Measurements from ENCODE around the gene RPL38.
"Not testable (repeated sequence)": the region's sequence is repeated elsewhere in the genome, so short reads cannot be mapped to it uniquely, and the experiment has no call there.

RPL38 gene

DNA sequence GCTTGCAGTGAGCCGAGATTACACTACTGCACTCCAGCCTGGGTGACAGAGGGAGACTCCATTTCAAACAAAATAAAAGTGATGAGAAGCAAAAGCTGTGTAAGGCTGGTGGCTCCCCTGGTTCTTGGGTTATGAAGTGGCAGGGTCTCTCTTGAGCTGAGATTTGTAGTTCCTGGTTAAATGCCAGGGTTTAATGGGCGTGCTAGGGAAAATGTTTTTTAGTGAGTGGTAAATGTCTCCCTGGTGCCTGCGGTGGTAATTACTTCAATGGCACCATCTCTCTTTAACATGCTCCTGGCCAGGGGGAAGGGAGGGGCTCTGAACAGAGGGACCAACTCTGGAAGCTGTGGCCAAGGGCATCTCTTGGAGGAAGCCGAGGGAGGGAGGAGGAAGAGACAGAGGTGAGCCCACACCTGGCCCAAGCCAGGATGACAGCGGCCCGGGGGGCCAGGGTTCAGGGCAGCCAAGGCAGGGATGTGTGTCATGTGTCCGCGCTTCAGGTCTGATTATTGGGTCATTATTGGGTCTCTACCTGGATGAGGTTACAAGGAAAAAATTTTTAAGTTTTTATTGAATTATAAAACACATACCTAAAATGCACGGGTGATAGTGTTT lies 17.8 kb upstream of the RPL38 start:
- DNase-seq: peak in 1 of 2 experiments; percentile 32

DNA sequence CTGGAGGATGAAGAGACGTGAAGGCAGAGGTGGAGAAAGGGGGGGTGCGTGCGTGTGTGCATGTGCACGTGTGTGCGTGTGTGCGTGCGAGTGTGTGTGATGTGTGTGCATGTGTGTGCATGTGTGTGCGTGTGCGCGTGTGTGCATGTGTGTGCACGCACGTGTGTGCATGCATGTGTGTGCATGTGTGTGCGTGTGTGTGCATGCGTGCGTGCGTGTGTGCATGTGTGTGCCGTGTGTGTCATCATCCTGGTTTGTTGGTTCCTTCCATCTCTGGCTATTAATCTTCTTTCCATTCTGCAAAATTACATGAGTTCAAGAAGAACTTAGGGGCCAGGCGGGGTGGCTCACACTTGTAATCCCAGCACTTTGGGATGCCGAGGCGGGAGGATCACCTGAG lies 17.0 kb upstream of the RPL38 start:
- DNase-seq: no peak

DNA sequence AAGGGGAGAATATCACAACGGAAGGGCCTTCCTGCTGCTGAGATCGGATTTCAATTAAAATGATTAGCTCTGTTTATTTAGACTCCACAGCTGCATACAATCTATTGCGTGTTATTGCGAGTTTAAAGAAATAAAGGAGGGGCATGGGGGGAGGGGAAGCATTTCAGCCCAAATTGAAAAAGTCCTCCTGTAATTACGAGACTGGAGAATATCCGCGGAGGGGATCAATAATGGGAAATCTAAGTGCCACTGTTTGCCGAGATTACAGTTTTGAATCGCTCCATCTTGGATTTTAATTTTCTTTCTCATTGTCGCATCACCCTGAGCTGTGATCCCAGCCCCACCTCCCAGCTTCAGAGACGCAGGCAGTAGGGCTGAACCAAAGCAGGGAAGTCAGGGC lies 15.7 kb upstream of the RPL38 start:
- DNase-seq: peak in 1 of 2 experiments; percentile 65

DNA sequence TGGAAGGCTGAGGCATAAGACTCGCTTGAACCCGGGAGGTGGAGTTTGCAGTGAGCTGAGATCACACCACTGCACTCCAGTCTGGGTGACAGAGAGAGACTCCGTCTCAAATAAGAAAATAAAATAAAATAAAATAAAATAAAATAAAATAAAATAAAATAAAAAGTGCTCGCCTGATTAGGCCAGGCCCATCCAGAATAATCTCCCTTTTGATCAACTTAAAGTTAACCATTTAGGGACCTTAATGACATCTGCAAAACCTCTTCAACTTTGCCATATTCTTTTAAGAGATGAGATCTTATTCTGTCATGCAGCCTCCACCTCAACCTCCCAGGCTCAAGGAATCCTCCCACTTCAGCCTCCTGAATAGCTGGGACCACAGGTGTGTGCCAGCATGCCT lies 14.8 kb upstream of the RPL38 start:
- DNase-seq: not testable (repeated sequence)

DNA sequence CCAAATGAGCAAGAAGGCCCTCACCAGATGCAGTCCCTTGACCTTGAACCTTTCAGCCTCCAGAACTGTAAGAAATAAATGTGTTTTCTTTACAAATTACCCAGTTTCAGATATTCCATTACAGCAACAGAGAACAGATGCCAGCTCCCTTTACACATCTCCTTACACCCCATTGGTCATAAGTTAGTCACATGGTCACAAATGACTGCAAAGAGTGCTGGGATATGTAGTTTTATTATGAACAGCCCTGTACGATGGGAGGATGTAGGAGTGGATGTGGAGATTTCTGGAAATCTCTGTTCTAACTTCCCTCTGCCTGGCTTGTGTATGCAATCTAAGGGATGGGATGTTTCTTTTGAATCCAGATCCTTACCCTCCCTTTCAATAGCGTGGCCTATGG lies 13.3 kb upstream of the RPL38 start:
- peak; percentile 78 to 80 for DNase-seq

DNA sequence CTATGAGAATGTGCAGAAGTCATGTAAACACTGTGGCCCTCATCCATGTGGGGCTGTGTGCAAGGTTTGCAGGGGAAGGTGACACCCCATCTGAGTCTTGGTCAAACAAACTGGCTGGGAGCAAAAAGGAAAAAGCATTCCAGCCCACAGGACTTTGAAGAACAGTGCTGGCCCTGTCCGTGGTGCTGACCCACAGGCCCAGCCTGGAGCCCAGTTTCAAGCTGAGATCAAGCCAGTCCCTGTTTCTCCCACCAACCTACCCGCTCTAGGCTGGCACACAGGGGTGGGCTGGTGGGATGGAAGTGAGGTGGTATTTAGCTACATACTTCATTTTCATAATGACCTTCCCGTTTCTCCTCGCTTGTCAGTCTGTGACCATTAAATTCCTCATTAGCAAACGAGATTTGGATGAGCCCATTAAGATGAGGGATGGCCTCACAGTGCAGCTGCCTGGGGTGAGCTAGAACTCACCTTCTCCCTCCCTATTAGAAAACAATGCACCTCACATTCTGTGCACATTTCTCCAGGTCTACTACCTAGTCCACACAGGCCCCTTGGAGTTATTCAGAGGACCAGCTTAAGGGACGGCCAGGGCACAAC lies 12.6 kb upstream of the RPL38 start:
- peak; percentile 64 to 72 for DNase-seq

DNA sequence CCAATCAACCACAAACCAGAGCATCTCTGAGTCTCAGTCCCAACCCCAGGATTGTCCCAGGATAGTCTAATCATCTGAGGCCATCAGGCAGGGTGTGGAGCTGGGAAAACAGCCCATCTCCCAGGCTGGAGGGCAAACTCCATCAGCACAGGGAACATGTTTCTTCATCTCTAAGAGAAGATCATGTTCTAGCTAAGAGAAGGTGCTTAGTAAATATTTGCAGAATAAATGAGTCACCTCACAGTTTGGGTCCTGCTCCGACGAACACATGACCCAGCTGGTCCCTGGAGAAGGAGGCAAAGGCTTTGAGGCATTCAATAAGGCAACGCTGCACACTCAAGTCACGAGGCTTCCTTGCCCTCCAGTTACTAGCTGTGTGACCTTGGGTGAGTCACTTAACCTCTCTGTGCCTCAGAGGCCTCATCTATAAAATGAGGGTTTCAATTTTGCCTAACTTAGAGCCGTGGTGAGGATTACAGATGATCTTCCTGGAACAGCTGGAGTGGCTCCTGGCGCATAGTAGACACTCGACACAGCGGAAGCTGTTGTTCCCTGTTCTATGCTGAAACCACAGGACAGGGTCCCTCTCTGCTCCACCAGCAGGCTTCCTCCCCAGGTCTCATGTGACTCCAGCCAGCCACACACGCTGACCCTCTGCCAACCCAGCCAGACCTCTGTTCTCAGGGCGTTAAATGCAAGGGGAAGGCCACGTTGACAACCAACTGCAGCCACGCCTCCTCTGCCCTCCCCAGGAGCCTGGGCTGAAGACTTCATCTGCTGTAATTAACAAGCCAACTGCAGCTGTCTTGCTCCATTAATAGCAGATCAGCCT lies 10.3 kb upstream of the RPL38 start:
- DNase-seq: peak; percentile 49 to 77

DNA sequence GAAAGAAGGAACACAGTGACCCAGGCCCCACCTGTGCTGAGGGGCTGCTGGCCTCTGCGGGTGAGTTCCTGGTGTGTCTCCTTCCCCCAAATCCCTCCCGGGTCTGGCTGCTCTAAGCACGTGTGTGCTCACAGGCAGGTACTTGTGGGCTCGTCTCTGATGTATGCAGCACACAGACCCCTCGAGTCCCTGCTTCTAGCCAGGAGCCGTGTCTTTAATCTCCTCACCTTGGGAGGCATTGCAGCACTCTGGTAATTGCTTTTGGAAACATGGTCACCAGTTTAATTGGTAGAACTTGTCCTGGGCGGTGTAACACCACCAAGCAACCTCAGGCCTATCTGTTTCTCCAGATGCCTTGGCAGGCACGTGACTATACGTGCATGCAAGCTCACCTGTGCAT lies 8.8 kb upstream of the RPL38 start:
- DNase-seq: no peak

DNA sequence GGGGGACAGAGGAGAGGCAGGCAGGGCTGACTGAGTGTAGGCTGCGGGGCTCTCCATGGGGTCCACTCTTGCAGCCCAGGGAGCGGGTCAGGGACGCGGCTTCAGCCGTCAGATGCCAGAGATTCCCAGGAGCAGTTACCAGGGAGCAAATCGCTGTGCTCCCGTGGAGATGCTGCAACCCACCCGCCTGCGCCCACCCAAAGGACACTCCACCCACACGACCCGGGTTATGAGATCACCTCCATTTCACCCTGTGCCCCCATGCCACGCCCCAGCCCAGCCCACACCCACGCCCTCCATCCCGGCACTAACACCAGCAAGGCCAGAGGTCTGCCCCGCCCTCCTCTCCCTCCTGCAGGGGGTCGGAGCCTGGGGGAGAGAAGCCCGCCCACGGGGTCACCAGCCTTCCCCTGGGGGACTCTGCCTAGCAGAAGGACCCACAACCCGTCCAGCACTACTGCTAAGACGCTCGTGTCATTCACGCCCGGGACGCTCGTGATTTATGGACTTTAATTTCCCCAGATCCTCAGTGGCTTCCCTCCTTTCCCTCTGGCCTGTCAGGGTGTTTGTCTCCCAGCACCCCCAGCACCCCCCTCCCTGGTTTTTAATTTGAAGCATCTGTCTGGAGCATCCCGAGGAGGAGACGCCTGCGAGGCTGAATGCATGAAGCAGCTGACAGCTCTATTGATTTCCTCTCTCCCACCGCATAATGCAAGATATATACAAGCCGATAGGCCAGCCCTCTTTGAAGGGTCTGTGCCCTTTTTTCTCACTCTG lies 6.7 kb upstream of the RPL38 start:
- no peak for DNase-seq

DNA sequence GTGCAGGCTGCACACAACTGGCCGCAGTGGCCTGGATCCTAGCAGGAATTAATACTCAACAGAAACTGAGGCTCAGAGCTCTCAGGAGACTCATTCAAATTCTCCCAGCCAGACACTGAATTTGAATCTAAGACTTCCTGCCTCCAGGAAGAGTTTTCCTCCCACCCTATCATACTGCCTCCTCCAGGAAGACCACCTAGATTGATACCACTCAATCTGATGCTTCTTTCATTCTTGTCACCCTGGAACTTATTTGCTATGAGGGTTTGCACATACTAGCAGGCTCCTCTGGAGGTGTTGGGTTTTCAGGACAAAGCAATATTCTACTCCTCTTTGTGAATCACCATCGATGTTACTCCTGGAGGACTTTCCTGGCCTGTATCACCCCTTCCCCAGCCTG lies 5.7 kb upstream of the RPL38 start:
- no peak for DNase-seq

DNA sequence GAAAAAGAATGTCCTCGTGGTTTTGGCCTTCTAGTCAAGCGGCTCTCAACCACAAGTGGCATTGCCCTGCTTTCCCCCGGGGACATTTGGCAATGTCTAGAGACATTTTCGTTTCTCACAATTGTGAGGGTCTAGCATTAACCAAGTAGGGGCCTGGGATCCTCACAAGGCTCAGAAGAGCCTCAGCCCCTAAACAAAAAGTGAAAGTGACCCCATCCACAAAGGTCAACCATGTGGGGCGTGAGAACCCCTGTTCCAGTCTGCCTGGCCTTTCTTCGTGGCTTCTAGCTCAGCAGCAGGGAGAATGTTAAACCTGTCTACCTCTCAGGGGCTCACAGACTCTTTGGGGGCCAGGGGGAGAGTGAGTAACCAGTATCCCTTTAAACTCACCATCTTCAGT lies 4.8 kb upstream of the RPL38 start:
- no peak for DNase-seq

DNA sequence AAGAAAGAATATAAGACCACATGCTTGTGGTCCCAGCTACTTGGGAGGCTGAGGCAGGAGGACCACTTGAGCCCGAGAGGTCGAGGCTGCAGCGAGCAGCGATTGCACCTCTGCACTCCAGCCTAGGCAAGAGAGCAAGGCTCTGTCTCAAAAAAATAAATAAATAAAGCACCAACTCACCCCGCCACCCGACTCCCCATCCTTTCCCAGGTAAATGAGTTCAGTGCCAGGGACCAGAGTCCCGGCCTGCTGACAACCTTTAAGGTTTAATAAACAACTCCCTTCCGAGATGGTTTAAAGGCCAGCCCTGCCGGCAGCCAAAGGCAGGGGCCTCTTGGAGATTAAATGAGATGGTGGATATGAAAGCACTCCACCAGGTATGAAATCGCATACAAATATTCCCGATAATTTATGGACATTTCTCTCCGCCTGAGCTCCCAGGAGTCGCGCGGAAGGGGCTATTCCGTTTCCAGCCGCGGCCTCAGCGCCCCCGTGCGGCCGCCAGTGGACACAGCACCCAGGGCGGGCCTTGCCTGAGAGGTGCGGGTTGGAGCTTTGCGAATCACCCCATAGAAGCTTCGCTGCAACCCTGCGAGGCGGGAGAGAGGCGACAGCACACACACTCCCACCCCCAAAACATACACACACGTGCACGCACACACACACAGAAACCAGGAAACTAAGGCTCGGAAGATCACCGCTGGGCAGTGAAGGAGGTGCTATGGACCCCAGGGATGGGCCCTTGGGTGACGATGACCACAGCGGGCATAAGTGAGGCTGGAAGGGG lies 4.0 kb upstream of the RPL38 start:
- peak; percentile 51 to 84 for DNase-seq

DNA sequence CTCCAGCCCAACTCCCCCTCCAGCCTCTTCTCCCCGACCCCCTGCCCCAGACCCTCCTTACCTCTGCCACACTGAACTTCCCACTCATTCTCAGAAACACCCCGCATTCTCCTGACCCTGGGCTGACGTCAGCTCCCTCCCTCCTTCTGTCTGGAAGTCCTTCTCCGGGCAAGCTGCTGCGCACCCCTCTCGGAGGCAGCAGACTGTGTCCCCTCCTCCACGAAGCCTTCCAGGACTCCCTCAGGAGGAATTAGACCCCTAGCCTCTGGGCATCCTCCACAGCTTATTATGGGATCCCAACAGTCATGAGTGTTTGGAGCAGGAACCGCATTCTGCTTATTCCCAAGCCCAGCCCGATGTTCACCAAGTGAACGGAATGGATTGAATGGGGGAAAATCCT lies 3.4 kb upstream of the RPL38 start:
- DNase-seq: no peak

DNA sequence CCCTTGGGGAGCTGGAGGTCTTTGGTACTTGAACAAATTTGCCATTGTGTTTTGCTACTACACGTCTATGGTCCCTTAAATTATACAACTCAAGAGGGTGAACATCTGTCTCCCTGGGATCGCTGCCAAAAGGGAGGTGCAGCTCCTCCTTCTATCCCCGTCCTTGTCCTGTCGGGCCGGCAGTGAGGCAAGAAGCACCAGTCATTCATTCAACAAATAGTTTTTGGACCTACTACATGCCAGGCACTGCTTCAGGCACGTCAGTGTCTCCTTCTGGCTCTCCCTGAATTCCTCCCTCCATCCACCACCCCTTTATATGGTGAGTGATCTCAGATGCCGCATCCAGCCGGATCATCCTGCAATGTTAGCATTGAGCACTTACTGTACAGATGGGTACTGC lies 2.2 kb upstream of the RPL38 start:
- DNase-seq: no peak

DNA sequence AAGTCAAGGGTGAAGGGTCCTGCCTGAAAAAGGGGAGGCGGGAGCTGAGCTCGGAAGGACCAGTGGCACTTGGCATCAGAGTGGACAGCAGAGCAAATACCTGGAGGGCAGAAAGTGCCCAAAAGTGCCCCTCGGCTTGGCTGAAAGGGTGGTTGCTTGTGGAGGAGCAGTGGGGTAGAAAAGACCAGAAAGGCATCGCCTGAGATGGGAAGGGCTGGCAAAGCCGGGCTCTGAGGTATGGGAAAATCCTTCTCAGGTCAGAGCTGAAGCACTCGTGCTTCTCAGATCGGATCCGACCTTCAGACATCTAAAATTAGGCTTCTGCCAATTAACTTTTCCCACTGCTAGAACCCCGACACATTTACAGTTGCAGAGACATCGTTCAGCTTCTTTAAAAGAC lies 1.5 kb upstream of the RPL38 start:
- DNase-seq: no peak

DNA sequence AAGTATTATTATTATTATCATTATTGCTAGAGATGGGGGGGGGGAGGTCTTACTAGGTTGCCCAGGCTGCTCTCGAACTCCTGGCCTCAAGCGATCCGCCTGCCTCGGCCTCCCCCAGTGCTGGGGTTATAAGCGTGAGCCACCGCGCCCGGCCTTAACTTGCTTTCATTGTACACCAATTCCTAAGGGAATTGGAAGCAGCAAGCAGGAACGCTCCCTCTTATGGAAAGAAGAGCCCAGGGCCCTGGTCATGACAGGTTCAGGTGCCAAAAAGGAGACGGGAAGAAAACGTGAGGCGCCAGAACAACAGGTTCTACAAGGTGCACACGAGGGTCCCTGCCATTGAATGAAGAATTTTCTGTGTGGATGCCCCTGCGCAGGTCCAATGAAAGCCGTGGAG lies 540 bp upstream of the RPL38 start:
- DNase-seq: peak; percentile 69

DNA sequence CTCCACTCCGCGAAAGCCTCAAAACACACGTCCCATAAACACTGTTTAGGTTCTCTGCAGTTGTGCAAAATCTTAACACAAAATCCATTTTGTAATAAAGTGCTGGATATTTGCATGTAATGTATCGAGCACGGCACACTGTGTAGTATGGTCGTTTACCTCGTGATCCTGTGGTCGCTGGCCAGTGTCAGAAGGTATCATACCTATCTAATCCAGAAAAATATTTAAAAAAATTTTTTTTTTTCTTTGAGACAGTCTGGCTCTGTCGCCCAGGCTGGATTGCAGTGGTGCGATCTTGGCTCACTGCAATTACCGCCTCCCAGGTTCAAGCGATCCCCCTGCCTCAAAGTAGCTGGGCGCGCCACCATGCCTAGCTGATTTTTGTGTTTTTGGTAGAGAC lies 996 bp downstream of the RPL38 start:
- no peak for DNase-seq

DNA sequence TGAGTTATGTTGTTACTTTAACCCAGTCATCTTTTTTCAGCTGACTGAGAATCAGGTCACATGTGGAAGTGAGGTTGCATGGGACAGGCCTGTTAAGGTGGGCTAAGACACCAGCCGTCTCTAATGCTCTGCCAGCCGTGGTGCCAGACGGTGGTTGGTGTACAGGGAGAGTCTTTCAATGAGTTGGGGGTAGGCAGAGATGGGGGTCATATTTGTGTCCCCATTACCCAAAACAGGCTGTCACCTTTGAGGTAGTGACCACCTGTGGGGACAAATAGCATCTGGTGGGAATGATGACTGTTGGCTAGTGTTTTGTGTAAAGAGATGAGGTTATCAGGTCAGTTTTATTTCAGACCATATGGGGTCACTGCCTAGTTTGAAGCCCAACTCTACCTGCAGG lies 1.8 kb downstream of the RPL38 start:
- DNase-seq: no peak

DNA sequence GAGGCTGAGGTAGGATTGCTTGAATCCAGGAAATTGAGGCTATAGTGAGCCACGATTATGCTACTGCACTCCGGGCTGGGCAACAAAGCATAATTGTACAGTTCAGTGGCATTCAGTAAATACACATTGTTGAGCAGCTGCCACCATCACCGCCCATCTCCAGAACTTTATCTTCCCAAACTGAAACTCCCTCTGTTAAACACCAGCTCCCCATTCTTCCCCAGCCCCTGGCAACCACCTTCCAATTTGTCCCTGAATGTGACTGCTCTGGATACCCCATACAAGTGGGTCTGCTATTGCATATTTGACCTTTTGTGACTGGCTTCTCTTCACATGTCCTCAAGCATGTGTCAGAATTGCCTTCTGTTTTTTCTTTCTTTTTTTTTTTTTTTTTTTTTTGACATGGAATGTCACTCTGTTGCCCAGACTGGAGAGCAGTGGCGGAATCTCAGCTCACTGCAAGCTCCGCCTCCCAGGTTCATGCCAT lies 2.9 kb downstream of the RPL38 start:
- DNase-seq: no peak

DNA sequence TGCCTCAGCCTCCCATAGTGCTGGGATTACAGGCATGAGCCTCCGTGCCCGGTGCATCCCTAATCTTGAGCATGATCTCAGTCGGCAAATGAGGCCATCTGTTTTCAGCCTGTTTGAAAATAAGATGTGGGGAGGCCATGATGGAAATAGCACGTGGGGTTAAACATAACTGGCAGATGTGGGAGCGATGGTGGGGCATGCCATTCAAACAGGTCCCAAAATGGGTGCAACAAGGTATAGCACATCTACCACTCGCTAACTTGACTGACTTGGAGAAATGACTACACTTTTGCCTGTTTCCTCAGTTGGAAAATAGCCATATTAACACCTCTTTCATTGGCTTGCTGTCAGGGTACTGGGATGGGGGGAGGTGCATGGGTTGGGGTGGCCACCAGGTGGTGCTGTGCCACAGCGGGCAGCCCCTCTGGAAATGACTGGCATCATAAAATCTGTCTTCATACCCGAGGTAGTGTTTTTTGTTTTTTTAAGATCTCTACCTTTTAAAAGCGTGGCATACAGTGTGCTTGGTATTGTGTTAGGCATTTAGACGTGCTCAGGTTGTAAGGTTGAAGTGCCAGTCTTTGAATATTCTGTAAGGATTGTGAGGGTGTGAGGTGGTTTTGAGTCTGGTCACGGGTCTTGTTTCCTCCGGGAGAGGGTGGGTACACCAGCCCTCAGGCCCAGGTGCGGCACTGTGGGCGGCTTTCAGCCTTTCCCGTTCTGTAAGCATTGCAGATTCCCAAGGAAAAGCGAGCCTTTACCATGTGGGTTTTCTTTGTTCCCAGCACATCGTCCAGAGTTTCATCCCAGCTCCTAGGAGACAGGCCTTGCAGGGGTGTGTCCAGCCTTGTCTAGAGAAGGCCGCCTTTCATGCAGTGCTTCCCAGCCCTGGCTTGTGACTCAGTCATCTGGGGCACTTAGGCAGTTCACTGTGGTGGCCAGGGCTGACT lies 7.0 kb downstream of the RPL38 start:
- peak in 1 of 2 experiments; percentile 59 for DNase-seq
